Panc1 (cell line): ENCODE measurements around the gene RABEP2.

Source experiments
- TCF7L2 ChIP-seq: IDR thresholded peaks from 2 replicates; pipeline ENCODE4 v1.6.1; 2011; ENCODE audit warnings: mild to moderate bottlenecking, low read depth, low read length, inconsistent platforms
- TF ChIP-seq, protein P1 (sequence below): fragments of 450-650 bp; IDR thresholded peaks from 2 replicates; pipeline ENCODE4 v1.5.1; 2017; ENCODE audit warnings: mild to moderate bottlenecking

DNA sequence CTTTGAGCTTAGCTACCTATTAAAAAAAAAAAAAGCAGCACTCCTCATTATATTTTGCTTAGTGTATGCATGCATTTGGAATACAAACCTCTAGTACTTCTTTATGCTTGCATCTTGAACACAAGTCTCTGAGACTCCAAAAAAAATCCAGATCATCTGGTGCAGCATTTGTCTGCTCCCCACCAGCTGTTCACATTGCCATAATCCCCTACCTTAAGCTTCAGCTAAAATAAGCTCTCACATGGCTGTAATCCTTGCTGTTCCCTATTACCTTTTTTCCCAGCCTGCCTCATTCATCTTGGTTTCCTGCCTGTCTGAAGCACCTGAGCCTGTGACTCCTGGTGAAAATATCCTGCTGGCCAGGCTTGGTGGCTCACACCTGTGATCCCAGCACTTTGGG, 18.2 kb upstream of the RABEP2 start:
- TF ChIP-seq, protein P1, sequence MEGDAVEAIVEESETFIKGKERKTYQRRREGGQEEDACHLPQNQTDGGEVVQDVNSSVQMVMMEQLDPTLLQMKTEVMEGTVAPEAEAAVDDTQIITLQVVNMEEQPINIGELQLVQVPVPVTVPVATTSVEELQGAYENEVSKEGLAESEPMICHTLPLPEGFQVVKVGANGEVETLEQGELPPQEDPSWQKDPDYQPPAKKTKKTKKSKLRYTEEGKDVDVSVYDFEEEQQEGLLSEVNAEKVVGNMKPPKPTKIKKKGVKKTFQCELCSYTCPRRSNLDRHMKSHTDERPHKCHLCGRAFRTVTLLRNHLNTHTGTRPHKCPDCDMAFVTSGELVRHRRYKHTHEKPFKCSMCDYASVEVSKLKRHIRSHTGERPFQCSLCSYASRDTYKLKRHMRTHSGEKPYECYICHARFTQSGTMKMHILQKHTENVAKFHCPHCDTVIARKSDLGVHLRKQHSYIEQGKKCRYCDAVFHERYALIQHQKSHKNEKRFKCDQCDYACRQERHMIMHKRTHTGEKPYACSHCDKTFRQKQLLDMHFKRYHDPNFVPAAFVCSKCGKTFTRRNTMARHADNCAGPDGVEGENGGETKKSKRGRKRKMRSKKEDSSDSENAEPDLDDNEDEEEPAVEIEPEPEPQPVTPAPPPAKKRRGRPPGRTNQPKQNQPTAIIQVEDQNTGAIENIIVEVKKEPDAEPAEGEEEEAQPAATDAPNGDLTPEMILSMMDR = no peak
- no peak for TF ChIP-seq TCF7L2
